ENCODE results near the gene CNNM3.

DNA sequence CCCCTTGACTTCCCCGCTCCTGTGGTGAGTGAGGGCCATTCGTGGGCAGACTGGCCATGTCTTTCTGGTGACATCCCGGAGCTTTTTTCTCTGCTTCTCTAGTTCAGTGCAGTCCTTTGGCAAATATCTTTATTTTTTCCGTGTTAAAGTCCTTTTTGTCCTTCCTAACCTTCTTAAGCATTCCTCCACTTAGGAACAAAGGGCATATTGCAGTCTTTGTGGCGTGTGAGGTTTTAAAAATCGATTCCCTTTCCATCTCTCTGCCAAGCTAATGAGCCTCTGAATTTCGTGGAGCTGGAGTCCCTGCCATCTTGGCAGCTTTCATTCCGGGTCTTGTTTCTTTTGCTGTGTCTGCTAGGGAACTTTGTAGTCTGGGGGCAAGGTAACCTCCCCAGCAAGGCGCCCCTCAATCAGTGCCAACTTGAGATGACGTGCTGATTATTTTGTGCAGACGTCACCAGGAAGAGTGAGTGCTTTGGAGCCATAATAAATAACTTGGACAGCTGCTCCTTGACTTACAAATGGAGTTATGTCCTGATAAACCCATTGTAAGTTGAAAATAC, 5.1 kb downstream of the CNNM3 start:
- no peak for TF ChIP-seq POLR2A (IDR thresholded peaks at IDR 0.05; ENCODE audit: extremely low read depth, insufficient read length)
- TF ChIP-seq, protein P1, sequence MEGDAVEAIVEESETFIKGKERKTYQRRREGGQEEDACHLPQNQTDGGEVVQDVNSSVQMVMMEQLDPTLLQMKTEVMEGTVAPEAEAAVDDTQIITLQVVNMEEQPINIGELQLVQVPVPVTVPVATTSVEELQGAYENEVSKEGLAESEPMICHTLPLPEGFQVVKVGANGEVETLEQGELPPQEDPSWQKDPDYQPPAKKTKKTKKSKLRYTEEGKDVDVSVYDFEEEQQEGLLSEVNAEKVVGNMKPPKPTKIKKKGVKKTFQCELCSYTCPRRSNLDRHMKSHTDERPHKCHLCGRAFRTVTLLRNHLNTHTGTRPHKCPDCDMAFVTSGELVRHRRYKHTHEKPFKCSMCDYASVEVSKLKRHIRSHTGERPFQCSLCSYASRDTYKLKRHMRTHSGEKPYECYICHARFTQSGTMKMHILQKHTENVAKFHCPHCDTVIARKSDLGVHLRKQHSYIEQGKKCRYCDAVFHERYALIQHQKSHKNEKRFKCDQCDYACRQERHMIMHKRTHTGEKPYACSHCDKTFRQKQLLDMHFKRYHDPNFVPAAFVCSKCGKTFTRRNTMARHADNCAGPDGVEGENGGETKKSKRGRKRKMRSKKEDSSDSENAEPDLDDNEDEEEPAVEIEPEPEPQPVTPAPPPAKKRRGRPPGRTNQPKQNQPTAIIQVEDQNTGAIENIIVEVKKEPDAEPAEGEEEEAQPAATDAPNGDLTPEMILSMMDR (IDR thresholded peaks at IDR 0.05; ENCODE audit: low read depth, low read length), result no peak

Measured in NB4 (cell line).